Measurements from ENCODE around the gene BANF2. TPM values are rescaled to one million over a fixed set of nuclear protein-coding genes. Genes with fewer than 3 reads are reported as not detected.
"Not testable (repeated sequence)": the region's sequence is repeated elsewhere in the genome, so short reads cannot be mapped to it uniquely, and the experiment has no call there.

Gene BANF2
- total and polyA plus RNA-seq, 2 experiments from 2014 or later: not detected

DNA sequence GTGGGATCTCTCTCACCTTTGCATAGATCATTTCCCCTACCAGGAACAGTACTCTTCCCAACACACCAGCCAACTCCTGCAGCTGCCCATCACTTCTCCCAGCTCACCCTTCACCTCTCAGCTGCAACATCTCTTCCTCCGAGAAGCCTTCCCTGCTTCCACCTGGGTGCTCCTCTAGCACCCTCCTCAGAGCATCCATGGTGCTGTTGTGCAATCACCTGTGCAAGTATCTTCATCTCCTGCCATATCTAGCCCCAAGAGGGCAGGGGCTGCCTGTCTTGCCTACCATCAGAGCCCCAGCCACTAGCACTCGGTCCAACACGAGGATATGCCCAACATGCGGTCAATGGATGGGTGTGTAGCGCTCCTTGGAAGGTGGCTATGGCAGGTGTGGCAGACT, 75.8 kb downstream of the BANF2 start:
- no peak overlapping the region for H3K4me2 ChIP-seq
- H3K79me2 ChIP-seq: no peaks in the 10 kb centered on the region
- H2AFZ ChIP-seq: no peak overlapping the region
- DNase-seq (ENCODE audit: low spot score): no peak
- no peak overlapping the region for H3K27ac ChIP-seq
- H3K4me1 ChIP-seq (ENCODE audit: insufficient read depth): peaks cover 7% of the 10 kb centered on the region
- H3K9me2 ChIP-seq (replicated peaks; ENCODE audit: insufficient read depth): no peaks in the 10 kb centered on the region
- H3K9me3 ChIP-seq (ENCODE audit: low read depth): no peaks in the 10 kb centered on the region
- H3K4me3 ChIP-seq: no peak overlapping the region
- H3K27me3 ChIP-seq: no peaks in the 10 kb centered on the region
- TF ChIP-seq EZH2 (IDR thresholded peaks at IDR 0.05; ENCODE audit: borderline replicate concordance): no peak
- no peaks in the 10 kb centered on the region for H4K20me1 ChIP-seq (ENCODE audit: insufficient read depth, poor library complexity, severe bottlenecking)
- H3K36me3 ChIP-seq (replicated peaks; ENCODE audit: insufficient read depth, low read depth): no peaks in the 10 kb centered on the region
- 87% methylated on average over 5 of the region's 5 CpGs for WGBS (ENCODE audit: low lambda C conversion rate, missing lambda C conversion rate)

DNA sequence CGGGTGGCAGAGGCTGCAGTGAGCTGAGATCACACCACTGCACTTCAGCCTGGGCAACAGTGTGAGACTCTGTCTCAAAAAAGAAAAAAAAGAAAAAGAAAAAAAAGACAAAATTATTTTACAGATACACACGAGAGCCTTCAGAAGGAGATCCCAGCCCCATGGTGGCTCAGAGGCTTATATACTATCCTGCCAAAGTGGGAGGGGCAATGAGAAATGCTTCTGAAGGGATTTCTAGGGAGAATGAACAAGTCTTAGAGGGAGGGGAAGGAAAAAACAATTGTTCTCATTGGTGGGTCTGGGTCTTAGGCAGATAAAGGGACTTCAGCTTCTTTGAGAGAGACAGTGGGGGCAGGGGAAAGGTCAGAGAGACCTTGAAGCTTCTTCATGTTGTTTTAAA, 76.8 kb downstream of the BANF2 start:
- no peaks in the 10 kb centered on the region for H3K9me2 ChIP-seq (replicated peaks; ENCODE audit: insufficient read depth)
- TF ChIP-seq, protein P1, sequence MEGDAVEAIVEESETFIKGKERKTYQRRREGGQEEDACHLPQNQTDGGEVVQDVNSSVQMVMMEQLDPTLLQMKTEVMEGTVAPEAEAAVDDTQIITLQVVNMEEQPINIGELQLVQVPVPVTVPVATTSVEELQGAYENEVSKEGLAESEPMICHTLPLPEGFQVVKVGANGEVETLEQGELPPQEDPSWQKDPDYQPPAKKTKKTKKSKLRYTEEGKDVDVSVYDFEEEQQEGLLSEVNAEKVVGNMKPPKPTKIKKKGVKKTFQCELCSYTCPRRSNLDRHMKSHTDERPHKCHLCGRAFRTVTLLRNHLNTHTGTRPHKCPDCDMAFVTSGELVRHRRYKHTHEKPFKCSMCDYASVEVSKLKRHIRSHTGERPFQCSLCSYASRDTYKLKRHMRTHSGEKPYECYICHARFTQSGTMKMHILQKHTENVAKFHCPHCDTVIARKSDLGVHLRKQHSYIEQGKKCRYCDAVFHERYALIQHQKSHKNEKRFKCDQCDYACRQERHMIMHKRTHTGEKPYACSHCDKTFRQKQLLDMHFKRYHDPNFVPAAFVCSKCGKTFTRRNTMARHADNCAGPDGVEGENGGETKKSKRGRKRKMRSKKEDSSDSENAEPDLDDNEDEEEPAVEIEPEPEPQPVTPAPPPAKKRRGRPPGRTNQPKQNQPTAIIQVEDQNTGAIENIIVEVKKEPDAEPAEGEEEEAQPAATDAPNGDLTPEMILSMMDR (IDR thresholded peaks at IDR 0.05; ENCODE audit: poor library complexity): no peak
- TF ChIP-seq EZH2 (IDR thresholded peaks at IDR 0.05; ENCODE audit: borderline replicate concordance): no peak
- no peak for TF ChIP-seq EZH2phosphoT487 (IDR thresholded peaks at IDR 0.05; ENCODE audit: low read depth, severe bottlenecking, unreplicated experiment)
- no peaks in the 10 kb centered on the region for H3K36me3 ChIP-seq (replicated peaks; ENCODE audit: insufficient read depth, low read depth)
- H3K27ac ChIP-seq: no peak overlapping the region
- H3K4me2 ChIP-seq: no peak overlapping the region
- H2AFZ ChIP-seq: no peak overlapping the region
- DNase-seq (ENCODE audit: low spot score): no peak
- no peaks in the 10 kb centered on the region for H3K27me3 ChIP-seq
- no peak overlapping the region for H3K4me3 ChIP-seq
- H4K20me1 ChIP-seq (ENCODE audit: insufficient read depth, poor library complexity, severe bottlenecking): no peaks in the 10 kb centered on the region
- H3K9me3 ChIP-seq (ENCODE audit: low read depth): no peaks in the 10 kb centered on the region
- H3K79me2 ChIP-seq: no peaks in the 10 kb centered on the region
- H3K4me1 ChIP-seq (ENCODE audit: insufficient read depth): peaks cover 2% of the 10 kb centered on the region
- 88% methylated on average over 2 of the region's 2 CpGs for WGBS (ENCODE audit: low lambda C conversion rate, missing lambda C conversion rate)

DNA sequence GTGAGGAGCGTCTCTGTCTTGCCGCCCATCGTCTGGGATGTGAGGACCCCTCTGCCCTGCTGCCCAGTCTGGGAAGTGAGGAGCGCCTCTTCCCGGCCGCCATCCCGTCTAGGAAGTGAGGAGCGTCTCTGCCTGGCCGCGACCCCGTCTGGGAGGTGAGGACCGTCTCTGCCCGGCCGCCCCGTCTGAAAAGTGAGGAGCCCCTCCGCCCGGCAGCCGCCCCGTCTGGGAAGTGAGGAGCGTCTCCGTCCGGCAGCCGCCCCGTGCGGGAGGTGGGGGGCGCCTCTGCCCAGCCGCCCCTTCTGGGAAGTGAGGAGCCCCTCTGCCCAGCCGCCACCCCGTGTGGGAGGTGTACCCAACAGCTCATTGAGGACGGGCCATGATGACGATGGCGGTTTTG, 79.2 kb downstream of the BANF2 start:
- WGBS (ENCODE audit: low lambda C conversion rate, missing lambda C conversion rate): 97% methylated on average over 14 of the region's 32 CpGs
- not testable (repeated sequence) for H3K4me1 ChIP-seq (ENCODE audit: insufficient read depth); H3K27ac ChIP-seq

DNA sequence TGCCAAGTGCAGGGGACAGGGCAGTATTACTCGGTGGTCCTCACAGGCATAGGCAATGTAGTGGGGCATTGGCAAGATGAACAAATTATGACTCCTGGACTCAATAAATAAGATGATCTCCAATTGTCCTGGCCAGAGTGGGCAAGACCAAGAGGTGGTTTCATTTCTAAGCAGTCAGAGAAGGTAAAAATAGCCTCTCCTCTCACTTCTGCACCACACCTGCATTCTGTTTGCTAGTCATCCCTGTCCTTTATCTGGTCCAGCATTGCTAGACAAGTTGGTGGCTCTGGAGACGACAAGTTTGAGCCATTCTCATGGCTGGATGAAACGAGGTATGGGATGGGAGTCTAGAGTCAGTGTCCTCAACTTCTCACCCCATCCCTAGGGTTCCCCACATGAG, 83.0 kb downstream of the BANF2 start:
- Histone ChIP-seq H4K20me1 (ENCODE audit: insufficient read depth, poor library complexity, severe bottlenecking) (no peaks in the 10 kb centered on the region), H3K9me2 (replicated peaks; ENCODE audit: insufficient read depth) (no peaks in the 10 kb centered on the region), H3K79me2 (no peaks in the 10 kb centered on the region), H3K9me3 (ENCODE audit: low read depth) (no peaks in the 10 kb centered on the region), H3K27me3 (no peaks in the 10 kb centered on the region), H3K36me3 (replicated peaks; ENCODE audit: insufficient read depth, low read depth) (no peaks in the 10 kb centered on the region), H3K4me3 (no peak overlapping the region), H2AFZ (no peak overlapping the region), H3K4me1 (ENCODE audit: insufficient read depth) (no peaks in the 10 kb centered on the region), H3K4me2 (no peak overlapping the region), H3K27ac (no peak overlapping the region)
- 65% methylated on average over 3 of the region's 3 CpGs for WGBS (ENCODE audit: low lambda C conversion rate, missing lambda C conversion rate)
- TF ChIP-seq EZH2phosphoT487 (IDR thresholded peaks at IDR 0.05; ENCODE audit: low read depth, severe bottlenecking, unreplicated experiment) (no peak), EZH2 (IDR thresholded peaks at IDR 0.05; ENCODE audit: borderline replicate concordance) (no peak)
- TF ChIP-seq, protein P1 (IDR thresholded peaks at IDR 0.05; ENCODE audit: poor library complexity): no peak
- DNase-seq (ENCODE audit: low spot score): no peak

More for the DNA sequence above, 79.2 kb downstream of the BANF2 start:
- not testable (repeated sequence) for H3K4me3 ChIP-seq; H3K27me3 ChIP-seq; H3K36me3 ChIP-seq (replicated peaks; ENCODE audit: insufficient read depth, low read depth); H2AFZ ChIP-seq; H3K9me2 ChIP-seq (replicated peaks; ENCODE audit: insufficient read depth); H3K79me2 ChIP-seq; DNase-seq (ENCODE audit: low spot score); H4K20me1 ChIP-seq (ENCODE audit: insufficient read depth, poor library complexity, severe bottlenecking); H3K9me3 ChIP-seq (ENCODE audit: low read depth); H3K4me2 ChIP-seq

Data from hepatocyte (in vitro differentiated cells).